Measurements from ENCODE around the gene SERPINA10. TPM values are rescaled to one million over a fixed set of nuclear protein-coding genes. Genes with fewer than 3 reads are reported as not detected.

SERPINA10 gene
- total RNA-seq, 1 experiment from 2014 or later: not detected

- no peak overlapping the region for H3K4me3 ChIP-seq
- H3K36me3 ChIP-seq: no peaks in the 10 kb centered on the region
- no peaks in the 10 kb centered on the region for H3K27me3 ChIP-seq (replicated peaks)
- H3K9me3 ChIP-seq (replicated peaks): no peaks in the 10 kb centered on the region
- H3K4me1 ChIP-seq (replicated peaks): no peaks in the 10 kb centered on the region
- no peak overlapping the region for H3K27ac ChIP-seq
- DNase-seq (ENCODE audit: low read depth in 1 of 2, low spot score in 2 of 2): no peak
Observed at GRCh38 chr14:94328196-94328595, 35.1 kb upstream of the SERPINA10 start.

- no peak within 1 kb of the TSS for H3K27ac ChIP-seq
- H3K4me1 ChIP-seq (replicated peaks): 0 out of 2 replicates have a peak, but pooled peaks cover 3% of the 10 kb centered on the region
- no peaks in the 10 kb centered on the region for H3K27me3 ChIP-seq (replicated peaks)
- no peak within 1 kb of the TSS for H3K4me3 ChIP-seq
- no peaks in the 10 kb centered on the region for H3K36me3 ChIP-seq
- no peaks in the 10 kb centered on the region for H3K9me3 ChIP-seq (replicated peaks)
- DNase-seq (ENCODE audit: low read depth in 1 of 2, low spot score in 2 of 2): no peak
Observed at GRCh38 chr14:94322648-94323570, 29.8 kb upstream of the SERPINA10 start, which contains the start of gene SERPINA6. TSS of gene SERPINA6 (minus strand) at chr14:94323336. CDS start at chr14:94314648, 8,688 bp downstream.

- Histone ChIP-seq H3K9me3 (replicated peaks) (no peaks in the 10 kb centered on the region), H3K4me3 (no peak overlapping the region), H3K36me3 (no peaks in the 10 kb centered on the region), H3K27ac (no peak overlapping the region), H3K4me1 (replicated peaks) (0 out of 2 replicates have a peak, but pooled peaks cover 3% of the 10 kb centered on the region), H3K27me3 (replicated peaks) (no peaks in the 10 kb centered on the region)
- DNase-seq (ENCODE audit: low read depth in 1 of 2, low spot score in 2 of 2): no peak
Observed at GRCh38 chr14:94321421-94322271, 28.6 kb upstream of the SERPINA10 start.

DNA sequence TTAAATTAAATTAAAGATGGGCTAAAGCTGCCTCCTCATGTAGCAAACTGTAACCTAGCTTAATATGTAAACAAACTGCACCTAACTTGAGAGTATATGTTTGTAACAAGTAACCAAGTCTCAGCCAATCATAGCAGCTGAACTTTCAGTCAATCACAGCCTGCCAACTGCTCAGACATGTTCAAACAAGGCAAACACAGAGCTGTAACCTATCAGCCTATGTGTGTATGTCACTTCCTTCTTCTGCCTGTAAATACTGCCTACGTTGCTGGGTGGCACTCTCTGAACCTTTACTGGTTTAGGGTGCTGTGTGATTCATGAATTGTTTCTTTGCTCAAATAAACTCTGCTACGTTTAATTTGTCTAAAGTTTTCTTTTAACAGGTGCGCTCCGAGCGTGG lies 27.2 kb upstream of the SERPINA10 start:
- Histone ChIP-seq H3K4me1 (replicated peaks) (0 out of 2 replicates have a peak, but pooled peaks cover 3% of the 10 kb centered on the region), H3K9me3 (replicated peaks) (no peaks in the 10 kb centered on the region), H3K36me3 (no peaks in the 10 kb centered on the region), H3K27ac (no peak overlapping the region), H3K27me3 (replicated peaks) (no peaks in the 10 kb centered on the region), H3K4me3 (no peak overlapping the region)
- DNase-seq (ENCODE audit: low read depth in 1 of 2, low spot score in 2 of 2): no peak

- Histone ChIP-seq H3K27ac (no peak overlapping the region), H3K4me1 (replicated peaks) (no peaks in the 10 kb centered on the region)
- no peak for DNase-seq (ENCODE audit: low read depth in 1 of 2, low spot score in 2 of 2)
Observed at GRCh38 chr14:94317259-94317658, 24.2 kb upstream of the SERPINA10 start.

DNA sequence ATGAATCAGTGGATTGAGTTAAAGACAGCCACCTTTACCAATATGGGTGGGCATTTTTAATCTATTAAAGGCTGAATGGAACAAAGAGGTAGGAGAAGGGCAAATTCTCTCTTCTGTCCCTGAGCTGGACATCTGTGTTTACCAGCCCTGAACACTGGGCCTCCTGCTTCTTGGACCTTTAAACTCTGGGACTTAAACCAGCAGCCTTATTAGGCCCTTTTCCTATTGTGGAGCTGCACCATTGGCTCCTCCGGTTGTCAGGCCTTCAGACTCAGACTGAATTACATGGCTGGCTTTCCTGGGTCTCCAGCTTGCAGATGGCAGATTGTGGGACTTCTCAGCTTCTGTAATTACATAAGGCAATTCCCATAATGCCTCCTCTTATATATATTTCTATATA lies 23.6 kb upstream of the SERPINA10 start:
- no peaks in the 10 kb centered on the region for H3K9me3 ChIP-seq (replicated peaks)
- no peak for DNase-seq (ENCODE audit: low read depth in 1 of 2, low spot score in 2 of 2)

More at GRCh38 chr14:94317259-94317658, 24.2 kb upstream of the SERPINA10 start:
- no peak overlapping the region for H3K4me3 ChIP-seq
- H3K9me3 ChIP-seq (replicated peaks): no peaks in the 10 kb centered on the region
- H3K36me3 ChIP-seq: no peaks in the 10 kb centered on the region
- no peaks in the 10 kb centered on the region for H3K27me3 ChIP-seq (replicated peaks)

GRCh38 chr14:94314890-94315289 lies 21.8 kb upstream of the SERPINA10 start:
- Histone ChIP-seq H3K9me3 (replicated peaks) (no peaks in the 10 kb centered on the region), H3K27me3 (replicated peaks) (no peaks in the 10 kb centered on the region), H3K4me1 (replicated peaks) (no peaks in the 10 kb centered on the region), H3K36me3 (no peaks in the 10 kb centered on the region), H3K27ac (no peak overlapping the region), H3K4me3 (no peak overlapping the region)
- DNase-seq (ENCODE audit: low read depth in 1 of 2, low spot score in 2 of 2): no peak

More for the DNA sequence above, 23.6 kb upstream of the SERPINA10 start:
- Histone ChIP-seq H3K27ac (no peak overlapping the region), H3K27me3 (replicated peaks) (no peaks in the 10 kb centered on the region), H3K36me3 (no peaks in the 10 kb centered on the region), H3K4me1 (replicated peaks) (no peaks in the 10 kb centered on the region), H3K4me3 (no peak overlapping the region)

GRCh38 chr14:94313991-94314655 lies 21.1 kb upstream of the SERPINA10 start:
- DNase-seq (ENCODE audit: low read depth in 1 of 2, low spot score in 2 of 2): no peak
- Histone ChIP-seq H3K36me3 (no peaks in the 10 kb centered on the region), H3K4me1 (replicated peaks) (no peaks in the 10 kb centered on the region), H3K9me3 (replicated peaks) (no peaks in the 10 kb centered on the region), H3K27ac (no peak overlapping the region), H3K27me3 (replicated peaks) (no peaks in the 10 kb centered on the region), H3K4me3 (no peak overlapping the region)

GRCh38 chr14:94312481-94313246 lies 19.6 kb upstream of the SERPINA10 start:
- Histone ChIP-seq H3K36me3 (no peaks in the 10 kb centered on the region), H3K27ac (no peak overlapping the region), H3K4me1 (replicated peaks) (no peaks in the 10 kb centered on the region), H3K4me3 (no peak overlapping the region), H3K27me3 (replicated peaks) (no peaks in the 10 kb centered on the region), H3K9me3 (replicated peaks) (peaks cover under 1% of the 10 kb centered on the region; the same call in 1 of the 2 replicates)
- no peak for DNase-seq (ENCODE audit: low read depth in 1 of 2, low spot score in 2 of 2)

DNA sequence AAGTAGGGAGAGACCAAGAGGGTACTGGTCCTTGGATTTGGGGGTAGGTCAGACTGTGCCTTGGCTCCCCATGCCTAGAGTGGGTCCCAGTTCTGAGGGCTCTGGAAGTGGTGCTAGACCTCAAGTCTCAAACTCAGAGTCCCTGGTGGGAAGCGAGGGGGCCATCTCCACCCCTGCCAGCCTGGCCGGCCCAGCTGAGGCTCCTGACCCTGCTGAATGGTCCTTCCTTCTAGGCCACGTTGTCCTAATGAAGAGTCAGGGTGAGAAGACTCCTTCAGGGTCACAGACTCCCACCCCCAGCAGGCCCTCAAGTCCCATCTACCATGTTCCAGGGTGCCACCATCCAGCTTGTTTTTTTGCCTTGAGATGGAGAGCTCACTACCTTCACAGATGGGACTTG lies 17.2 kb upstream of the SERPINA10 start:
- Histone ChIP-seq H3K4me3 (no peak overlapping the region), H3K9me3 (replicated peaks) (peaks cover 5% of the 10 kb centered on the region), H3K4me1 (replicated peaks) (no peaks in the 10 kb centered on the region), H3K27ac (no peak overlapping the region), H3K27me3 (replicated peaks) (no peaks in the 10 kb centered on the region), H3K36me3 (no peaks in the 10 kb centered on the region)
- no peak for DNase-seq (ENCODE audit: low read depth in 1 of 2, low spot score in 2 of 2)

DNA sequence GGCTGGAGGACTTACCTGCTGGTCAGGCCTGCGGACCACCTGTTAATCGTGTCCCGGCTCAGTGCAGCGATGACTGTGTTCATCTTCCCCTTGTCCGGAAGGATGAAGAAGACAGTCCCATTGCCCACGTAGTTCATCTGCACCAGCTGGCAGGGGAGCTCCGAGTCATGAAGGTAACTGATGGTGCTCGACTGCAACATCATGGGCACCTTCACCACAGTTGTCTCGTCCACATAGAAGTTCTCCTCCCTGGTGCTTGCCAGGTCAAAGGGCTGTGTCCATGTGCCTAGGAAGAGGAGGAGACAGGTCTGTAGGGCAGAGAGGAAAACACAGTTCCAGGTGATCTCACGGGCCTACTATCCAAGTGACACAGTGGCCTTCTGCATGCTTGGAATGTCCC lies 16.7 kb upstream of the SERPINA10 start:
- DNase-seq (ENCODE audit: low read depth in 1 of 2, low spot score in 2 of 2): no peak
- Histone ChIP-seq H3K27ac (no peak overlapping the region), H3K4me3 (no peak overlapping the region), H3K36me3 (no peaks in the 10 kb centered on the region), H3K4me1 (replicated peaks) (no peaks in the 10 kb centered on the region), H3K9me3 (replicated peaks) (peaks cover 5% of the 10 kb centered on the region), H3K27me3 (replicated peaks) (no peaks in the 10 kb centered on the region)

GRCh38 chr14:94307410-94307992 lies 14.4 kb upstream of the SERPINA10 start:
- Histone ChIP-seq H3K4me1 (replicated peaks) (no peaks in the 10 kb centered on the region), H3K9me3 (replicated peaks) (peaks cover 5% of the 10 kb centered on the region), H3K27me3 (replicated peaks) (no peaks in the 10 kb centered on the region), H3K36me3 (no peaks in the 10 kb centered on the region), H3K27ac (no peak overlapping the region), H3K4me3 (no peak overlapping the region)
- DNase-seq (ENCODE audit: low read depth in 1 of 2, low spot score in 2 of 2): no peak

Data from SJSA1 (cell line).